Vagina (tissue), 2 donors: Measurements from ENCODE around the gene DKK3. TPM values are rescaled to one million over a fixed set of nuclear protein-coding genes. Genes with fewer than 3 reads are reported as not detected.

ENCODE experiments used
- DNase-seq, 2 donors: peaks; one replicate each; pipeline ENCODE4 v3.0.0-alpha.2; 2017; ENCODE audit errors: extremely low spot score in 2 of 2
- H3K27ac ChIP-seq: fragments of 200-600 bp; sonication (generic); one replicate; pipeline ENCODE4 v1.5.1; 2019
- H3K27me3 ChIP-seq: fragments of 200-600 bp; sonication (generic); one replicate; pipeline ENCODE4 v1.5.1; 2019
- H3K36me3 ChIP-seq, 2 donors: fragments of 200-600 bp; sonication (generic); one replicate each; pipeline ENCODE4 v1.5.1; 2017 to 2019
- H3K4me1 ChIP-seq: fragments of 200-600 bp; sonication (generic); one replicate; pipeline ENCODE4 v1.5.1; 2019
- H3K4me3 ChIP-seq, 2 donors: fragments of 200-600 bp; sonication (generic); 1 replicate in 1 of 2; 2 replicates in 1 of 2; pipeline ENCODE4 v1.5.1; 2016 to 2019
- H3K9me3 ChIP-seq: fragments of 200-600 bp; sonication (generic); one replicate; pipeline ENCODE4 v1.5.1; 2019
- POLR2A ChIP-seq, 2 donors: fragments of 450-650 bp; IDR thresholded peaks; one replicate each; pipeline ENCODE4 v1.6.1; 2017; ENCODE audit warnings: antibody characterized with exemption in 2 of 2, mild to moderate bottlenecking in 2 of 2, moderate library complexity in 2 of 2
- POLR2AphosphoS5 ChIP-seq, 2 donors: sonication (generic); formaldehyde crosslinking; IDR thresholded peaks; one replicate each; pipeline ENCODE4 v1.9.0; 2017; ENCODE audit warnings: antibody characterized with exemption in 2 of 2, mild to moderate bottlenecking in 2 of 2, low read depth in 1 of 2; ENCODE audit not compliant: insufficient read depth in 1 of 2
- intact Hi-C: fragments of 100-400 bp; cut with DNase I; formaldehyde crosslinking; loops from one replicate; pipeline ENCODE4 v1.15.1; 2023
- total RNA-seq: library from RNA; depleted of rRNA; stranded (reverse); fragments of >200 nt; gene quantifications from one replicate; pipeline ENCODE4 v1.2.3, GENCODE V29; 2016
- TF ChIP-seq, protein P1 (sequence below), 3 experiments: fragments of 450-650 bp in 2 of 3; fragments of 200-600 bp in 1 of 3; sonication (generic) in 1 of 3; IDR thresholded peaks; one replicate each; pipeline ENCODE4 v1.5.1; 2017 to 2019; ENCODE audit warnings: antibody characterized with exemption in 3 of 3, mild to moderate bottlenecking in 2 of 3, moderate library complexity in 2 of 3

DKK3 gene
- total RNA-seq, 1 donor from 2014 or later: 110 TPM

DNA sequence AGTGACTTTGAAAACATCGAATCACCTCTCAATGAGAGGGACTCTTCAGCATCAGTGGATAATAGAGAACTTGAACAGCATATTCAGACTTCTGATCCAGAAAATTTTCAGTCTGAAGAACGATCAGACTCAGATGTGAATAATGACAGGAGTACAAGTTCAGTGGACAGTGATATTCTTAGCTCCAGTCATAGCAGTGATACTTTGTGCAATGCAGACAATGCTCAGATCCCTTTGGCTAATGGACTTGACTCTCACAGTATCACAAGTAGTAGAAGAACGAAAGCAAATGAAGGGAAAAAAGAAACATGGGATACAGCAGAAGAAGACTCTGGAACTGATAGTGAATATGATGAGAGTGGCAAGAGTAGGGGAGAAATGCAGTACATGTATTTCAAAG lies 65.8 kb downstream of the DKK3 start:
- Histone ChIP-seq H3K27me3 (no peaks in the 10 kb centered on the region), H3K36me3 (peaks cover 0 to 55% of the 10 kb centered on the region in 2 donors), H3K4me3 (no peak overlapping the region), H3K4me1 (no peaks in the 10 kb centered on the region), H3K27ac (no peak overlapping the region), H3K9me3 (no peaks in the 10 kb centered on the region)
- DNase-seq: no peak
- intact Hi-C loops: no loop called here
- TF ChIP-seq, protein P1, sequence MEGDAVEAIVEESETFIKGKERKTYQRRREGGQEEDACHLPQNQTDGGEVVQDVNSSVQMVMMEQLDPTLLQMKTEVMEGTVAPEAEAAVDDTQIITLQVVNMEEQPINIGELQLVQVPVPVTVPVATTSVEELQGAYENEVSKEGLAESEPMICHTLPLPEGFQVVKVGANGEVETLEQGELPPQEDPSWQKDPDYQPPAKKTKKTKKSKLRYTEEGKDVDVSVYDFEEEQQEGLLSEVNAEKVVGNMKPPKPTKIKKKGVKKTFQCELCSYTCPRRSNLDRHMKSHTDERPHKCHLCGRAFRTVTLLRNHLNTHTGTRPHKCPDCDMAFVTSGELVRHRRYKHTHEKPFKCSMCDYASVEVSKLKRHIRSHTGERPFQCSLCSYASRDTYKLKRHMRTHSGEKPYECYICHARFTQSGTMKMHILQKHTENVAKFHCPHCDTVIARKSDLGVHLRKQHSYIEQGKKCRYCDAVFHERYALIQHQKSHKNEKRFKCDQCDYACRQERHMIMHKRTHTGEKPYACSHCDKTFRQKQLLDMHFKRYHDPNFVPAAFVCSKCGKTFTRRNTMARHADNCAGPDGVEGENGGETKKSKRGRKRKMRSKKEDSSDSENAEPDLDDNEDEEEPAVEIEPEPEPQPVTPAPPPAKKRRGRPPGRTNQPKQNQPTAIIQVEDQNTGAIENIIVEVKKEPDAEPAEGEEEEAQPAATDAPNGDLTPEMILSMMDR (IDR thresholded peaks at IDR 0.05): no peak

DNA sequence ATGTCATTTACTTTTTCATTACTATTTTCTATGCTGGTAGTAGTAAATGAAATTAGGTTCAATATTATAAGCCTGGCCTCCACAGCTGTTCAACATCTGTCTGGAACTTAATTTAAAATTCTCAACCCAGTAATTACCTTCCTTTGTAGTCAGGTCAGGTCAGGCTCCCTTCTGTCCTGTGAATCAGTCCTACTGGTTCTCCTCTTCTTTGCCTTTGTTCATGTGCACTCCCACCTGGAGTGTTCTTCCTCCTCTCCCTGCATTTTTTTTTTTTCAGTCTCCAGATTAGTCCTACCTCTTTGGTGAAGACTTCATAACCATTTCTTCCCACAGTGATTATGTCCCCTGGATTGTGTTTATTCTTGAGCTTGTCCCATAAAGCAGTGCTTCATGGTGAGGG lies 67.9 kb downstream of the DKK3 start:
- DNase-seq: no peak
- Histone ChIP-seq H3K27ac (no peak overlapping the region), H3K4me1 (no peaks in the 10 kb centered on the region), H3K4me3 (no peak overlapping the region), H3K9me3 (no peaks in the 10 kb centered on the region), H3K36me3 (peaks cover 0 to 55% of the 10 kb centered on the region in 2 donors), H3K27me3 (no peaks in the 10 kb centered on the region)
- TF ChIP-seq POLR2A (IDR thresholded peaks at IDR 0.05) (no peak), POLR2AphosphoS5 (IDR thresholded peaks at IDR 0.05; ENCODE audit: insufficient read depth in 1 of 2, low read depth in 1 of 2) (no peak)
- TF ChIP-seq, protein P1 (IDR thresholded peaks at IDR 0.05): no peak
- intact Hi-C loops: no loop called here

DNA sequence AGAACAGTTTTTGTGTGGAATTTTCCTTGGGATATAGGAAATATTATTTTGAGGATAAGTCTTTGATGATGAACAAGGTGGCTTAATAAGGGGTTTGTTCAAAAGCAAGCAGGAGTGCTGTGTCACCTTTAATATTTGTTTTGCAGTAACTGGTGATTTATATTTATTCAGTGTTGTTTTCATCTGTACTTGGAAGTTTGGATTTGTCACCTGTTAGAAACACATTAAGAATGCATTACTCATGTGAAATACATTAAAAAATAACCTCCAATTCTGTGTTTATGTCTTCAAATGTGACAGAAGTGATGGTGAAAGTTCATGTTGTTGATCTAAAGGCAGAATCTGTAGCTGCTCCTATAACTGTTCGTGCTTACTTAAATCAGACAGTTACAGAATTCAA lies 70.5 kb downstream of the DKK3 start:
- intact Hi-C loops: no loop called here
- TF ChIP-seq, protein P1 (IDR thresholded peaks at IDR 0.05): no peak
- TF ChIP-seq POLR2AphosphoS5 (IDR thresholded peaks at IDR 0.05; ENCODE audit: insufficient read depth in 1 of 2, low read depth in 1 of 2) (no peak), POLR2A (IDR thresholded peaks at IDR 0.05) (no peak)
- no peak overlapping the region for H3K4me3 ChIP-seq

DNA sequence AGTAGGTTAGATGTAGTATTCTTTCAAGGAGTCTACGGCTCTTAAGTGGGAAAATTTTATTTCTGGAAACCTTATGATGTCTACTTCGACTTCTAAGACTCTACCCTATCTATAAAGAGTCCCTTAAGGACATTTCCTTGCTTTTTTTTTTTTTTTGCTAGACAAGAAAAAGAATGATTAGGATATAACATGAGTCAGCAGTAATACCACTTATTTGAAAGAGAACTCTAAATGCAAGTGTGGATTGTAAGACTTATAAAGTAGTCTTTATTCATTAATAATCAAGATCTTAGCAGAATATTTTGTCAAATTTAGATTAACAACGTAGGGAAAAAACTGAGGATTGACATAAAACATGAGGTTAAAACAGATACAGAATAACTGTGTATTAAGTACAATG lies 71.0 kb downstream of the DKK3 start:
- Histone ChIP-seq H3K36me3 (peaks cover 0 to 62% of the 10 kb centered on the region in 2 donors), H3K9me3 (no peaks in the 10 kb centered on the region), H3K27me3 (no peaks in the 10 kb centered on the region), H3K27ac (no peak overlapping the region), H3K4me1 (no peaks in the 10 kb centered on the region), H3K4me3 (no peak overlapping the region)
- TF ChIP-seq, protein P1 (IDR thresholded peaks at IDR 0.05): no peak
- TF ChIP-seq POLR2AphosphoS5 (IDR thresholded peaks at IDR 0.05; ENCODE audit: insufficient read depth in 1 of 2, low read depth in 1 of 2) (no peak), POLR2A (IDR thresholded peaks at IDR 0.05) (no peak)
- intact Hi-C loops: no loop called here
- DNase-seq: no peak

More for the DNA sequence above, 70.5 kb downstream of the DKK3 start:
- no peaks in the 10 kb centered on the region for H3K9me3 ChIP-seq
- no peaks in the 10 kb centered on the region for H3K27me3 ChIP-seq
- no peaks in the 10 kb centered on the region for H3K4me1 ChIP-seq
- no peak for DNase-seq
- peaks cover 0 to 64% of the 10 kb centered on the region in 2 donors for H3K36me3 ChIP-seq
- no peak overlapping the region for H3K27ac ChIP-seq

DNA sequence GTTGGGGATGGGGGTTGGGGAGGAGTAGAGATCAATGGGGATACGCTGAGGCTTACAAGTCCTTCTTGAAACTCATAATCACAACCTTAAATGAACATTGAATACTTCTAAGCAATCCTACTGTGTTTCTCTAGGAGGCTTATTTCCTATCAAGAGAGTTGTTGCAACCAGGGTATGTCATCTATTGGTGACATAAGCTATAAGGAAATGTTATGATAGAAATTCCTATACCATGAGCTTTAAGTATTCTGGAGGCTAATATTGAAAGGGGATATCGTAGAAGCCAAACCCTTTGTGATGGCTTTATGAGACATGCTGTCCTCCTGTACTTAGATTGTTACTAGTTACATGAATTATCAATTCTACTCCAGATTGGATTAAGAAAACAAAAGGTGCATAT lies 72.9 kb downstream of the DKK3 start:
- Histone ChIP-seq H3K4me1 (no peaks in the 10 kb centered on the region), H3K36me3 (peaks cover 0 to 55% of the 10 kb centered on the region in 2 donors), H3K4me3 (no peak overlapping the region), H3K9me3 (no peaks in the 10 kb centered on the region), H3K27ac (no peak overlapping the region), H3K27me3 (no peaks in the 10 kb centered on the region)
- intact Hi-C loops: no loop called here
- TF ChIP-seq POLR2AphosphoS5 (IDR thresholded peaks at IDR 0.05; ENCODE audit: insufficient read depth in 1 of 2, low read depth in 1 of 2): no peak
- no peak for TF ChIP-seq POLR2A (IDR thresholded peaks at IDR 0.05)
- TF ChIP-seq, protein P1 (IDR thresholded peaks at IDR 0.05): no peak
- no peak for DNase-seq
